Measurements from ENCODE around the gene PROCA1. TPM values are rescaled to one million over a fixed set of nuclear protein-coding genes. Genes with fewer than 3 reads are reported as not detected.

The PROCA1 gene
- total and polyA plus RNA-seq, 2 of the 13 experiments (the other 11 are each of a cell fraction or from before 2014, with no cell fraction given), result 0.73 to 1.5 TPM

- peak; percentile 11; the same call in 1 of the 2 replicates for TF ChIP-seq CTCF (CRISPR knock-in tag; IDR thresholded peaks at IDR 0.05)
- no peak; the same call in 1 of the 2 replicates for TF ChIP-seq ZNF12 (CRISPR knock-in tag; IDR thresholded peaks at IDR 0.05)
- TF ChIP-seq HNRNPH1 (optimal IDR thresholded peaks at IDR 0.05; ENCODE audit: low read depth, low read length), result peak; percentile 84
- no peak for TF ChIP-seq MEIS2 (CRISPR knock-in tag; IDR thresholded peaks at IDR 0.05)
- 0 out of 2 replicates have a peak, but pooled peaks have one; percentile 17 for TF ChIP-seq ZNF431 (CRISPR knock-in tag; IDR thresholded peaks at IDR 0.05; ENCODE audit: borderline replicate concordance, low read depth)
- TF ChIP-seq TP53 (CRISPR knock-in tag; conservative IDR thresholded peaks at IDR 0.05), result no peak
- TF ChIP-seq FOXK1 (CRISPR knock-in tag; IDR thresholded peaks at IDR 0.05; ENCODE audit: borderline replicate concordance, low read depth), result peak; percentile 39; the same call in 1 of the 2 replicates
- TF ChIP-seq HOXA3 (CRISPR knock-in tag; IDR thresholded peaks at IDR 0.05), result peak; percentile 44; the same call in 1 of the 2 replicates
- TF ChIP-seq RBFOX2 (IDR thresholded peaks at IDR 0.05; ENCODE audit: low read depth, low read length), result peak; percentile 77
- TF ChIP-seq HOXA7 (CRISPR knock-in tag; IDR thresholded peaks at IDR 0.05), result no peak
- no peak for TF ChIP-seq RBM39 (IDR thresholded peaks at IDR 0.05; ENCODE audit: low read depth, low read length, poor library complexity, severe bottlenecking)
- no peak for TF ChIP-seq SMARCC2 (IDR thresholded peaks at IDR 0.05)
- no peak; the same call in 1 of the 2 replicates for TF ChIP-seq MYPOP (CRISPR knock-in tag; IDR thresholded peaks at IDR 0.05)
- no peak for TF ChIP-seq ZNF367 (CRISPR knock-in tag; IDR thresholded peaks at IDR 0.05; ENCODE audit: borderline replicate concordance)
- no peak for TF ChIP-seq NFRKB (IDR thresholded peaks at IDR 0.05)
- TF ChIP-seq SRSF1 (optimal IDR thresholded peaks at IDR 0.05; ENCODE audit: low read depth, low read length), result peak; percentile 83
- peak; percentile 73 for TF ChIP-seq ZFX (CRISPR knock-in tag; IDR thresholded peaks at IDR 0.05; ENCODE audit: low read depth)
- TF ChIP-seq ZNF441 (CRISPR knock-in tag; IDR thresholded peaks at IDR 0.05; ENCODE audit: borderline replicate concordance), result no peak
- no peak for TF ChIP-seq FUBP1 (CRISPR knock-in tag; IDR thresholded peaks at IDR 0.05; ENCODE audit: borderline replicate concordance)
- peak; percentile 83 for TF ChIP-seq ZNF740 (CRISPR knock-in tag; IDR thresholded peaks at IDR 0.05)
- TF ChIP-seq AGO2 (optimal IDR thresholded peaks at IDR 0.05; ENCODE audit: low read depth, low read length), result peak; percentile 88
- 0 out of 2 replicates have a peak, but pooled peaks have one; percentile 47 for TF ChIP-seq BRD4 (CRISPR knock-in tag; IDR thresholded peaks at IDR 0.05)
- TF ChIP-seq KDM2A (CRISPR knock-in tag; IDR thresholded peaks at IDR 0.05; ENCODE audit: borderline replicate concordance, low read depth), result peak; percentile 59; the same call in 1 of the 2 replicates
- TF ChIP-seq ZNF589 (CRISPR knock-in tag; conservative IDR thresholded peaks at IDR 0.05), result no peak
- peak; percentile 54; the same call in 1 of the 2 replicates for TF ChIP-seq AHR (CRISPR knock-in tag; IDR thresholded peaks at IDR 0.05)
These were observed 33.5 kb upstream of the PROCA1 start (continued) for GRCh38 chr17:28744972-28745785.

Data from HepG2 (cell line).